ENCODE results near the gene HNRNPDL. TPM values are rescaled to one million over a fixed set of nuclear protein-coding genes. Genes with fewer than 3 reads are reported as not detected.
"Not testable (repeated sequence)": the region's sequence is repeated elsewhere in the genome, so short reads cannot be mapped to it uniquely, and the experiment has no call there.

The HNRNPDL gene
- total RNA-seq, 4 donors from 2014 or later, result 93.6 to 124 (median 107) TPM

GRCh38 chr4:82423245-82424054 lies 6.8 kb downstream of the HNRNPDL start:
- intact Hi-C loops (cut with DNase I; ENCODE audit: low total_unique reads), result no loop called here

GRCh38 chr4:82422616-82423015 lies 7.6 kb downstream of the HNRNPDL start:
- H3K4me3 ChIP-seq (ENCODE audit: low read depth, poor library complexity, severe bottlenecking), result no peak overlapping the region
- intact Hi-C loops (cut with DNase I; ENCODE audit: low total_unique reads), result no loop called here
- DNase-seq (ENCODE audit: low spot score in 2 of 2), result no peak
- TF ChIP-seq POLR2A (IDR thresholded peaks at IDR 0.05) (no peak), CTCF (IDR thresholded peaks at IDR 0.05) (no peak)
- WGBS, 2 donors, result 83 to 90% methylated on average over 5 of the region's 5 CpGs

More at GRCh38 chr4:82423245-82424054, 6.8 kb downstream of the HNRNPDL start:
- WGBS, 2 donors, result 78 to 81% methylated on average over 7 of the region's 7 CpGs
- no peak overlapping the region for H3K4me3 ChIP-seq (ENCODE audit: low read depth, poor library complexity, severe bottlenecking)
- no peak for TF ChIP-seq POLR2A (IDR thresholded peaks at IDR 0.05)
- TF ChIP-seq CTCF (IDR thresholded peaks at IDR 0.05), result no peak
- no peak for DNase-seq (ENCODE audit: low spot score in 2 of 2)

- TF ChIP-seq POLR2A (IDR thresholded peaks at IDR 0.05) (no peak), CTCF (IDR thresholded peaks at IDR 0.05) (no peak)
- intact Hi-C loops (cut with DNase I; ENCODE audit: low total_unique reads), result no loop called here
- no peak for DNase-seq (ENCODE audit: low spot score in 2 of 2)
- H3K4me3 ChIP-seq (ENCODE audit: low read depth, poor library complexity, severe bottlenecking), result no peak overlapping the region
- 83 to 89% methylated on average over 13 of the region's 13 CpGs for WGBS, 2 donors
These were observed 8.3 kb downstream of the HNRNPDL start for GRCh38 chr4:82421796-82422560.

GRCh38 chr4:82419451-82419850 lies 10.8 kb downstream of the HNRNPDL start:
- H3K4me3 ChIP-seq (ENCODE audit: low read depth, poor library complexity, severe bottlenecking), result no peak overlapping the region
- no peak for DNase-seq (ENCODE audit: low spot score in 2 of 2)
- TF ChIP-seq CTCF (IDR thresholded peaks at IDR 0.05), result no peak
- TF ChIP-seq POLR2A (IDR thresholded peaks at IDR 0.05), result no peak
- intact Hi-C loops (cut with DNase I; ENCODE audit: low total_unique reads), result no loop called here
- WGBS, 2 donors, result 73 to 86% methylated on average over 3 of the region's 3 CpGs

- 91% methylated on average over 12 of the region's 12 CpGs for WGBS, 2 donors
- H3K4me3 ChIP-seq (ENCODE audit: low read depth, poor library complexity, severe bottlenecking), result no peak overlapping the region
- no peak for DNase-seq (ENCODE audit: low spot score in 2 of 2)
- TF ChIP-seq CTCF (IDR thresholded peaks at IDR 0.05) (no peak), POLR2A (IDR thresholded peaks at IDR 0.05) (no peak)
- intact Hi-C loops (cut with DNase I; ENCODE audit: low total_unique reads), result no loop called here
These were observed 14.3 kb downstream of the HNRNPDL start for GRCh38 chr4:82415922-82416365.

- DNase-seq (ENCODE audit: low spot score in 2 of 2); H3K4me3 ChIP-seq (ENCODE audit: low read depth, poor library complexity, severe bottlenecking); intact Hi-C loops (cut with DNase I; ENCODE audit: low total_unique reads): not testable (repeated sequence)
- 91 to 94% methylated on average over 11 of the region's 11 CpGs for WGBS, 2 donors
These were observed 15.2 kb downstream of the HNRNPDL start for GRCh38 chr4:82415061-82415460.

All from lower leg skin (tissue), 4 donors.